Sigmoid colon (tissue), 4 donors: ENCODE results near the gene BGN.

Experiments used
- POLR2A ChIP-seq, 2 donors: fragments of 450-650 bp; IDR thresholded peaks; one replicate each; pipeline ENCODE4 v1.6.1; 2016; ENCODE audit warnings: antibody characterized with exemption in 2 of 2, mild to moderate bottlenecking in 2 of 2, moderate library complexity in 2 of 2
- POLR2AphosphoS5 ChIP-seq, 4 donors: sonication (generic); formaldehyde crosslinking; IDR thresholded peaks; one replicate each; pipeline ENCODE4 v1.6.1; 2017; ENCODE audit warnings: antibody characterized with exemption in 4 of 4
- TF ChIP-seq, protein P1 (sequence below), 4 experiments: fragments of 450-650 bp in 3 of 4; fragments of 200-600 bp in 1 of 4; IDR thresholded peaks; one replicate each; pipeline ENCODE4 v1.5.1; 2016 to 2019; ENCODE audit warnings: antibody characterized with exemption in 4 of 4, mild to moderate bottlenecking in 3 of 4, moderate library complexity in 2 of 4

DNA sequence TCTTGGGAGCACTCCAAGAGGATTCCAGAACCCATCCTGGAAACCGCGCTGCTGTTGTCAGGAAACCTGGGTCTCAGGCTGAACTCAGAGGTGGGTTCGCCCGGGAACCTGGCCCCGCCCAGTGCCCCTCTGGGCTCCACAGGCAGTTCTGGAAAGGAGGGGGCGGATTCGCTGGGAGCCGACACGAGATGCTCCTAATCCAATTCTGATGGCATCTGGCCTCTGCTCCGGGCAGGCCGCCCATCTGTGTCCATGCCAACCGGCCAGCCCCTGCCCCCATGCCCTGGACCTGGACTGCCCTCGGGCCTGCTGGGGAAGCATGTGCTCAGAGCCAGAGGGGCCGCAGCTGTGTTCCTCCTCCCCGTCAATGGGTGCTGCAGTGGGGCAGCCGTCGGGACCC lies 43.6 kb downstream of the BGN start:
- TF ChIP-seq POLR2A (IDR thresholded peaks at IDR 0.05) (no peak), POLR2AphosphoS5 (IDR thresholded peaks at IDR 0.05) (no peak)
- TF ChIP-seq, protein P1, sequence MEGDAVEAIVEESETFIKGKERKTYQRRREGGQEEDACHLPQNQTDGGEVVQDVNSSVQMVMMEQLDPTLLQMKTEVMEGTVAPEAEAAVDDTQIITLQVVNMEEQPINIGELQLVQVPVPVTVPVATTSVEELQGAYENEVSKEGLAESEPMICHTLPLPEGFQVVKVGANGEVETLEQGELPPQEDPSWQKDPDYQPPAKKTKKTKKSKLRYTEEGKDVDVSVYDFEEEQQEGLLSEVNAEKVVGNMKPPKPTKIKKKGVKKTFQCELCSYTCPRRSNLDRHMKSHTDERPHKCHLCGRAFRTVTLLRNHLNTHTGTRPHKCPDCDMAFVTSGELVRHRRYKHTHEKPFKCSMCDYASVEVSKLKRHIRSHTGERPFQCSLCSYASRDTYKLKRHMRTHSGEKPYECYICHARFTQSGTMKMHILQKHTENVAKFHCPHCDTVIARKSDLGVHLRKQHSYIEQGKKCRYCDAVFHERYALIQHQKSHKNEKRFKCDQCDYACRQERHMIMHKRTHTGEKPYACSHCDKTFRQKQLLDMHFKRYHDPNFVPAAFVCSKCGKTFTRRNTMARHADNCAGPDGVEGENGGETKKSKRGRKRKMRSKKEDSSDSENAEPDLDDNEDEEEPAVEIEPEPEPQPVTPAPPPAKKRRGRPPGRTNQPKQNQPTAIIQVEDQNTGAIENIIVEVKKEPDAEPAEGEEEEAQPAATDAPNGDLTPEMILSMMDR (IDR thresholded peaks at IDR 0.05), result no peak
